H9 (cell line): Measurements from ENCODE around the gene STXBP6. TPM values are rescaled to one million over a fixed set of nuclear protein-coding genes. Genes with fewer than 3 reads are reported as not detected.
"Not testable (repeated sequence)": the region's sequence is repeated elsewhere in the genome, so short reads cannot be mapped to it uniquely, and the experiment has no call there.

ENCODE experiments used
- DNase-seq: peaks from one replicate; pipeline ENCODE4 v3.0.0-alpha.2; 2017
- H2AFZ ChIP-seq: one replicate; pipeline ENCODE4 v1.6.1; 2013; ENCODE audit warnings: mild to moderate bottlenecking, low read length, control low read depth, moderate library complexity
- H2AK5ac ChIP-seq: 2 replicates; pipeline ENCODE4 v1.6.1; 2013; ENCODE audit warnings: low read length, control low read depth, mixed read lengths; ENCODE audit not compliant: insufficient read length
- H2BK120ac ChIP-seq: one replicate; pipeline ENCODE4 v1.6.1; 2013; ENCODE audit warnings: low read depth, mild to moderate bottlenecking, low read length, control low read depth, inconsistent platforms; ENCODE audit not compliant: poor library complexity, severe bottlenecking
- H2BK12ac ChIP-seq: 2 replicates; pipeline ENCODE4 v1.6.1; 2013; ENCODE audit warnings: low read length, control low read depth, mixed read lengths, low read depth; ENCODE audit not compliant: insufficient read length
- H2BK15ac ChIP-seq: 2 replicates; pipeline ENCODE4 v1.6.1; 2013; ENCODE audit warnings: low read depth, low read length, control low read depth
- H2BK20ac ChIP-seq: one replicate; pipeline ENCODE4 v1.6.1; 2013; ENCODE audit warnings: low read depth, mild to moderate bottlenecking, low read length, control low read depth, inconsistent platforms; ENCODE audit not compliant: poor library complexity, severe bottlenecking
- H2BK5ac ChIP-seq: 2 replicates; pipeline ENCODE4 v1.6.1; 2013; ENCODE audit warnings: low read length, control low read depth, mixed read lengths; ENCODE audit not compliant: insufficient read length
- H3K14ac ChIP-seq: 2 replicates; pipeline ENCODE4 v1.6.1; 2013; ENCODE audit warnings: low read length, control low read depth; ENCODE audit not compliant: insufficient read depth
- H3K18ac ChIP-seq: 2 replicates; pipeline ENCODE4 v1.6.1; 2013; ENCODE audit warnings: low read depth, mild to moderate bottlenecking, mixed read lengths, low read length, control low read depth; ENCODE audit not compliant: insufficient read length
- H3K23ac ChIP-seq: 2 replicates; pipeline ENCODE4 v1.6.1; 2013; ENCODE audit warnings: low read length, control low read depth, mixed read lengths, low read depth; ENCODE audit not compliant: insufficient read length
- H3K23me2 ChIP-seq: 2 replicates; pipeline ENCODE4 v1.6.1; 2013; ENCODE audit warnings: low read depth, mild to moderate bottlenecking, mixed read lengths, low read length, control low read depth; ENCODE audit not compliant: insufficient read length, poor library complexity, severe bottlenecking
- H3K27ac ChIP-seq: 2 replicates; pipeline ENCODE4 v1.5.1; 2013; ENCODE audit warnings: low read length, control low read depth, mixed read lengths, low read depth; ENCODE audit not compliant: insufficient read length
- H3K27me3 ChIP-seq: 2 replicates; pipeline ENCODE4 v1.6.1; 2013; ENCODE audit warnings: low read length, control low read depth, inconsistent platforms; ENCODE audit not compliant: insufficient read depth
- H3K4ac ChIP-seq: 2 replicates; pipeline ENCODE4 v1.6.1; 2013; ENCODE audit warnings: low read depth, mild to moderate bottlenecking, control low read depth, inconsistent platforms, low read length, moderate library complexity
- H3K4me1 ChIP-seq: 2 replicates; pipeline ENCODE4 v1.6.1; 2013; ENCODE audit warnings: low read length, control low read depth, inconsistent platforms; ENCODE audit not compliant: insufficient read depth
- H3K4me2 ChIP-seq: 2 replicates; pipeline ENCODE4 v1.6.1; 2013; ENCODE audit warnings: low read length, control low read depth, mixed read lengths; ENCODE audit not compliant: insufficient read length, insufficient read depth
- H3K56ac ChIP-seq: 2 replicates; pipeline ENCODE4 v1.6.1; 2013; ENCODE audit warnings: low read depth, mild to moderate bottlenecking, mixed read lengths, low read length, control low read depth; ENCODE audit not compliant: insufficient read length
- H3K79me1 ChIP-seq: 2 replicates; pipeline ENCODE4 v1.6.1; 2013; ENCODE audit warnings: low read depth, mild to moderate bottlenecking, moderate library complexity, low read length, control low read depth, inconsistent platforms; ENCODE audit not compliant: insufficient read depth, poor library complexity, severe bottlenecking
- H3K79me2 ChIP-seq: 2 replicates; pipeline ENCODE4 v1.6.1; 2013; ENCODE audit warnings: low read length, control low read depth, inconsistent platforms; ENCODE audit not compliant: insufficient read depth
- H3K9ac ChIP-seq: 2 replicates; pipeline ENCODE4 v1.6.1; 2013; ENCODE audit warnings: low read length, control low read depth, mixed read lengths; ENCODE audit not compliant: insufficient read length; ENCODE audit errors: extremely low read depth
- H3K9me3 ChIP-seq: one replicate; pipeline ENCODE4 v1.6.1; 2013; ENCODE audit warnings: low read depth, low read length, inconsistent platforms; ENCODE audit not compliant: control insufficient read depth
- H3T11ph ChIP-seq: one replicate; pipeline ENCODE4 v1.6.1; 2013; ENCODE audit warnings: mild to moderate bottlenecking, low read length, control low read depth, inconsistent platforms
- H4K20me1 ChIP-seq: one replicate; pipeline ENCODE4 v1.6.1; 2013; ENCODE audit not compliant: control insufficient read depth, insufficient read length, insufficient read depth
- H4K5ac ChIP-seq: 2 replicates; pipeline ENCODE4 v1.6.1; 2013; ENCODE audit warnings: low read depth, mild to moderate bottlenecking, mixed read lengths, low read length, control low read depth; ENCODE audit not compliant: insufficient read length
- H4K8ac ChIP-seq: replicated peaks from 2 replicates; pipeline ENCODE4 v1.6.1; 2013; ENCODE audit warnings: low read length, control low read depth, mixed read lengths, low read depth; ENCODE audit not compliant: insufficient read length
- H4K91ac ChIP-seq: 2 replicates; pipeline ENCODE4 v1.6.1; 2013; ENCODE audit warnings: low read depth, mild to moderate bottlenecking, moderate library complexity, mixed read lengths, low read length, control low read depth; ENCODE audit not compliant: insufficient read length
- H3K27ac Mint-ChIP-seq, 3 experiments: 2 replicates in 2 of 3; 3 replicates in 1 of 3; pipeline ENCODE4 v1.8.0; 2020 to 2021; ENCODE audit warnings: mixed read lengths in 3 of 3, mild to moderate bottlenecking in 1 of 3, moderate library complexity in 1 of 3
- H3K27me3 Mint-ChIP-seq: 2 replicates; pipeline ENCODE4 v1.8.0; 2021; ENCODE audit warnings: low read depth, mild to moderate bottlenecking, moderate library complexity, mixed read lengths
- H3K36me3 Mint-ChIP-seq, 3 experiments: 2 replicates in 2 of 3; 3 replicates in 1 of 3; pipeline ENCODE4 v1.8.0; 2020 to 2021; ENCODE audit warnings: low read depth in 3 of 3, mixed read lengths in 3 of 3; ENCODE audit not compliant: insufficient read depth in 1 of 3
- H3K4me1 Mint-ChIP-seq, 2 experiments: 2 replicates each; pipeline ENCODE4 v1.8.0; 2020; ENCODE audit warnings: mixed read lengths in 2 of 2
- H3K4me3 Mint-ChIP-seq, 2 experiments: 2 replicates in 1 of 2; 3 replicates in 1 of 2; pipeline ENCODE4 v1.8.0; 2020 to 2021; ENCODE audit warnings: mild to moderate bottlenecking in 2 of 2, mixed read lengths in 2 of 2, moderate library complexity in 1 of 2
- H3K9me3 Mint-ChIP-seq, 2 experiments: 2 replicates in 1 of 2; 3 replicates in 1 of 2; pipeline ENCODE4 v1.8.0; 2020; ENCODE audit warnings: mild to moderate bottlenecking in 2 of 2, mixed read lengths in 2 of 2, moderate library complexity in 1 of 2
- CTCF ChIP-seq: fragments of 200-600 bp; sonication (generic); conservative IDR thresholded peaks from 3 replicates; pipeline ENCODE4 v1.8.0; 2021; ENCODE audit warnings: antibody characterized with exemption, mild to moderate bottlenecking
- WGBS: extraction: QIAGEN DNeasy Blood & Tissue Kit; methylation state at CpG from one replicate; pipeline ENCODE4 v1.1.7; 2013; ENCODE audit warnings: missing lambda C conversion rate, low lambda C conversion rate, mixed read lengths; ENCODE audit not compliant: insufficient read length; ENCODE audit errors: extremely low coverage; 5-methylcytosine and 5-hydroxymethylcytosine counted together
- total RNA-seq: library from RNA; stranded (reverse); gene quantifications from 2 replicates; pipeline ENCODE4 v1.2.1, GENCODE V29; 2021

Gene STXBP6
- total RNA-seq, 1 experiment from 2014 or later = 3.6 TPM

- no peak overlapping the region for H2BK12ac ChIP-seq
- Mint-ChIP-seq H3K4me3 (no peak overlapping the region), H3K27ac (0 out of 7 replicates have a peak overlapping the region, but pooled peaks of 1 of the 3 experiments have one; percentile 24), H3K4me1 (peaks cover 7 to 10% of the 10 kb centered on the region in 2 experiments), H3K36me3 (no peaks in the 10 kb centered on the region), H3K27me3 (no peaks in the 10 kb centered on the region), H3K9me3 (no peaks in the 10 kb centered on the region)
- no peaks in the 10 kb centered on the region for H4K20me1 ChIP-seq
- H3K18ac ChIP-seq = no peak overlapping the region
- no peaks in the 10 kb centered on the region for H3K9me3 ChIP-seq
- H3K23ac ChIP-seq = no peak overlapping the region
- H3K79me2 ChIP-seq = no peaks in the 10 kb centered on the region
- no peak for TF ChIP-seq CTCF
- no peak overlapping the region for H3K56ac ChIP-seq
- H3K79me1 ChIP-seq = no peaks in the 10 kb centered on the region
- H2AK5ac ChIP-seq = no peak overlapping the region
- H3K4me1 ChIP-seq = no peaks in the 10 kb centered on the region
- H3K14ac ChIP-seq = no peak overlapping the region
- no peak overlapping the region for H3K27ac ChIP-seq
- no peak overlapping the region for H2BK120ac ChIP-seq
- no peak overlapping the region for H2BK5ac ChIP-seq
- no peak for DNase-seq
- no peak overlapping the region for H3K9ac ChIP-seq
- H2BK20ac ChIP-seq = no peak overlapping the region
- H3T11ph ChIP-seq = no peak overlapping the region
- WGBS = no CpG with 5 or more reads among the region's 3 CpGs
- no peak overlapping the region for H2AFZ ChIP-seq
- H4K91ac ChIP-seq = no peak overlapping the region
- H4K5ac ChIP-seq = no peak overlapping the region
- no peak overlapping the region for H2BK15ac ChIP-seq
- H3K23me2 ChIP-seq = no peaks in the 10 kb centered on the region
- H3K27me3 ChIP-seq = no peaks in the 10 kb centered on the region
- H4K8ac ChIP-seq = no peak overlapping the region
- no peak overlapping the region for H3K4me2 ChIP-seq
- H3K4ac ChIP-seq = no peak overlapping the region
Observed at GRCh38 chr14:24837280-24838046, 212.5 kb downstream of the STXBP6 start.

DNA sequence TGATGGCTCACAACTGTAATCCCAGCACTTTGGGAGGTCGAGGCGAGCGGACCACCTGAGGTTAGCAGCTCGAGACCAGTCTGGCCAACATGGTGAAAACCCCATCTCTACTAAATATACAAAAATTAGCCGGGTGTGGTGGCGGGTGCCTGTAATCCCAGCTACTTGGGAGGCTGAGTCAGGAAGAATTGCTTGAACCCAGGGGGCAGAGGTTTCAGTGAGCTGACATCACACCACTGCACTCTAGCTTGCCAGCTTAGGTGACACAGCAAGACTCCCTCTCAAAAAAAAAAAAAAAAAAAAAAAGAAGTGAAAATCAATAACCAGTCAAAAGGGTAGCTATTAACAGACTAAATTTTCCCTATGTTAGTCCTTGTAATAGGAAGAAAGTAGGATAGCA is 213.6 kb downstream of the STXBP6 start:
- not testable (repeated sequence) for H3K27me3 ChIP-seq, H4K91ac ChIP-seq, H2BK5ac ChIP-seq, H3K36me3 Mint-ChIP-seq, H3K9ac ChIP-seq, H3K4me3 Mint-ChIP-seq, H3K23me2 ChIP-seq, H3K27ac Mint-ChIP-seq, H3K23ac ChIP-seq, H3K79me1 ChIP-seq, H3K9me3 Mint-ChIP-seq, H3K4ac ChIP-seq, H3T11ph ChIP-seq, H3K14ac ChIP-seq, H3K4me1 ChIP-seq, H3K9me3 ChIP-seq, H2BK15ac ChIP-seq, H3K56ac ChIP-seq, H3K27me3 Mint-ChIP-seq, DNase-seq, H3K18ac ChIP-seq, H4K8ac ChIP-seq, H2AFZ ChIP-seq, H3K27ac ChIP-seq, H2BK120ac ChIP-seq, H2BK20ac ChIP-seq, H3K79me2 ChIP-seq, H2AK5ac ChIP-seq, H4K20me1 ChIP-seq, H4K5ac ChIP-seq, H3K4me1 Mint-ChIP-seq, H3K4me2 ChIP-seq, H2BK12ac ChIP-seq
- no CpG with 5 or more reads among the region's 6 CpGs for WGBS
